Dermis microvascular lymphatic vessel endothelial cell (primary cell): ENCODE measurements around the gene PYCR2. TPM values are rescaled to one million over a fixed set of nuclear protein-coding genes. Genes with fewer than 3 reads are reported as not detected.
A peak's percentile ranks its signal among the peaks of the same experiment; 100 is the strongest.
"Not testable (repeated sequence)": the region's sequence is repeated elsewhere in the genome, so short reads cannot be mapped to it uniquely, and the experiment has no call there.

Experiments used
- DNase-seq, 2 donors: peaks; one replicate each; pipeline versions ENCODE4 v3.0.0 to v3.0.0-alpha.2; 2010; ENCODE audit warnings: low read depth in 2 of 2
- total RNA-seq: library from RNA; depleted of rRNA; stranded (reverse); fragments of >200 nt; gene quantifications from 2 replicates; pipeline ENCODE4 v1.2.1, GENCODE V29; 2014

The PYCR2 gene
- total RNA-seq, 1 donor from 2014 or later = 23.0 TPM

- no peak for DNase-seq
These were observed 33.5 kb downstream of the PYCR2 start for GRCh38 chr1:225890346-225891228.

- no peak for DNase-seq
These were observed 34.3 kb downstream of the PYCR2 start for GRCh38 chr1:225889743-225890142.

GRCh38 chr1:225888898-225889601 lies 35.0 kb downstream of the PYCR2 start, which contains the start of gene LEFTY1:
Gene LEFTY1, minus strand, starts transcription at chr1:225889146. Its CDS starts 80 bp downstream, at chr1:225889066.
- no peak for DNase-seq

- no peak for DNase-seq
These were observed 35.7 kb downstream of the PYCR2 start for GRCh38 chr1:225888289-225888897.

GRCh38 chr1:225887554-225888288 lies 36.3 kb downstream of the PYCR2 start:
- DNase-seq = not testable (repeated sequence)

- no peak for DNase-seq
These were observed 37.1 kb downstream of the PYCR2 start for GRCh38 chr1:225887030-225887314.

- no peak for DNase-seq
These were observed 37.7 kb downstream of the PYCR2 start for GRCh38 chr1:225886159-225887029.

- no peak for DNase-seq
These were observed 38.7 kb downstream of the PYCR2 start for GRCh38 chr1:225885336-225885735.

GRCh38 chr1:225883616-225884265 lies 40.3 kb downstream of the PYCR2 start:
- DNase-seq = no peak

GRCh38 chr1:225882694-225883615 lies 41.1 kb downstream of the PYCR2 start:
- peak in 1 of 2 donors; percentile 41 for DNase-seq

- peak; percentile 46 to 78 for DNase-seq
These were observed 41.9 kb downstream of the PYCR2 start, which contains the start of gene TMEM63A for GRCh38 chr1:225881959-225882693. Gene TMEM63A, minus strand, starts transcription at chr1:225882380. Its CDS starts 4,800 bp downstream, at chr1:225877580.

- DNase-seq = peak in 1 of 2 donors; percentile 67
These were observed 42.7 kb downstream of the PYCR2 start for GRCh38 chr1:225881081-225881958.

- DNase-seq = no peak
These were observed 43.4 kb downstream of the PYCR2 start for GRCh38 chr1:225880636-225881035.

- no peak for DNase-seq
These were observed 43.8 kb downstream of the PYCR2 start for GRCh38 chr1:225880222-225880588.

GRCh38 chr1:225879521-225880221 lies 44.4 kb downstream of the PYCR2 start:
- DNase-seq = no peak

- DNase-seq = no peak
These were observed 45.8 kb downstream of the PYCR2 start for GRCh38 chr1:225878282-225878681.

- DNase-seq = peak in 1 of 2 donors; percentile 50
These were observed 46.5 kb downstream of the PYCR2 start for GRCh38 chr1:225877580-225877979.
